Frontal cortex (tissue), 4 donors: ENCODE measurements around the gene ERCC5. TPM values are rescaled to one million over a fixed set of nuclear protein-coding genes. Genes with fewer than 3 reads are reported as not detected.

Experiments
- DNase-seq, 2 donors: peaks; one replicate each; pipeline ENCODE4 v3.0.0; 2012; ENCODE audit warnings: low spot score in 2 of 2
- FAIRE-seq: peaks from 2 replicates; lab custom pipeline; 2012; peaks lifted over from hg19 to GRCh38; lab: Jason Lieb, UNC
- total RNA-seq: library from RNA; depleted of rRNA; stranded (reverse); fragments of >200 nt; gene quantifications from one replicate; pipeline ENCODE4 v1.2.3, GENCODE V29; 2014
- donor health status: control.
- donor health status: control.
- donor health status: control.

The ERCC5 gene
- total RNA-seq, 1 donor from 2014 or later: 55.8 TPM

GRCh38 chr13:102838982-102839381, 6.8 kb upstream of the ERCC5 start:
- FAIRE-seq: no peak
- DNase-seq: no peak

- no peak for FAIRE-seq
Measured at GRCh38 chr13:102839462-102839861, 6.4 kb upstream of the ERCC5 start.

GRCh38 chr13:102845289-102845629, 573 bp upstream of the ERCC5 start:
- DNase-seq (no peak), FAIRE-seq (no peak)

More at GRCh38 chr13:102839462-102839861, 6.4 kb upstream of the ERCC5 start:
- no peak for DNase-seq

GRCh38 chr13:102846261-102847015, 606 bp downstream of the ERCC5 start:
- FAIRE-seq: no peak
- DNase-seq: no peak

- DNase-seq: no peak
- peak; percentile 86 for FAIRE-seq
Measured at GRCh38 chr13:102847272-102848234, 1.7 kb downstream of the ERCC5 start.

- DNase-seq (no peak), FAIRE-seq (no peak)
Measured at GRCh38 chr13:102848956-102849355, 3.1 kb downstream of the ERCC5 start.

- DNase-seq (no peak), FAIRE-seq (no peak)
Measured at GRCh38 chr13:102852556-102852955, 6.7 kb downstream of the ERCC5 start.

- FAIRE-seq (no peak), DNase-seq (no peak)
Measured at GRCh38 chr13:102854675-102855074, 8.8 kb downstream of the ERCC5 start.

GRCh38 chr13:102856557-102856956, 10.7 kb downstream of the ERCC5 start:
- no peak for DNase-seq
- no peak for FAIRE-seq

GRCh38 chr13:102862624-102863210, 16.9 kb downstream of the ERCC5 start:
- DNase-seq (no peak), FAIRE-seq (no peak)

GRCh38 chr13:102863590-102863989, 17.8 kb downstream of the ERCC5 start:
- FAIRE-seq: no peak

GRCh38 chr13:102868366-102868936, 22.6 kb downstream of the ERCC5 start:
- DNase-seq (no peak), FAIRE-seq (no peak)

More at GRCh38 chr13:102863590-102863989, 17.8 kb downstream of the ERCC5 start:
- no peak for DNase-seq

- no peak for FAIRE-seq
Measured at GRCh38 chr13:102869948-102870676, 24.3 kb downstream of the ERCC5 start.

GRCh38 chr13:102870677-102871415, 25.0 kb downstream of the ERCC5 start:
- peak; percentile 84 for FAIRE-seq
- peak; percentile 14 to 53 for DNase-seq

More at GRCh38 chr13:102869948-102870676, 24.3 kb downstream of the ERCC5 start:
- DNase-seq: no peak

GRCh38 chr13:102872131-102872530, 26.3 kb downstream of the ERCC5 start:
- no peak for DNase-seq

GRCh38 chr13:102872531-102872930, 26.7 kb downstream of the ERCC5 start:
- DNase-seq: no peak
- FAIRE-seq: no peak

More at GRCh38 chr13:102872131-102872530, 26.3 kb downstream of the ERCC5 start:
- no peak for FAIRE-seq

GRCh38 chr13:102873653-102874052, 27.8 kb downstream of the ERCC5 start:
- DNase-seq (no peak), FAIRE-seq (no peak)

GRCh38 chr13:102875256-102875655, 29.4 kb downstream of the ERCC5 start:
- FAIRE-seq (no peak), DNase-seq (no peak)

- DNase-seq (no peak), FAIRE-seq (no peak)
Measured at GRCh38 chr13:102877303-102877702, 31.5 kb downstream of the ERCC5 start.
